K562 (cell line): ENCODE results near the gene GPSM3. TPM values are rescaled to one million over a fixed set of nuclear protein-coding genes. Genes with fewer than 3 reads are reported as not detected.

ENCODE experiments used
- HDAC8 ChIP-seq: fragments of 450-650 bp; IDR thresholded peaks from 2 replicates; pipeline ENCODE4 v1.6.1; 2016; ENCODE audit warnings: mild to moderate bottlenecking, missing genetic modification characterization, moderate library complexity, missing compliant biosample characterization
- NONO ChIP-seq, 2 experiments: fragments of 200-400 bp in 1 of 2; fragments of 450-650 bp in 1 of 2; formaldehyde crosslinking in 1 of 2; IDR thresholded peaks; 2 replicates each; pipeline ENCODE4 v1.6.1; 2017; ENCODE audit warnings: low read depth in 2 of 2, mild to moderate bottlenecking in 2 of 2, moderate library complexity in 2 of 2, low read length in 1 of 2
- PML ChIP-seq: IDR thresholded peaks from 2 replicates; pipeline ENCODE4 v1.6.1; 2012; ENCODE audit warnings: low read length, inconsistent platforms
- RBM39 ChIP-seq: fragments of 200-400 bp; formaldehyde crosslinking; optimal IDR thresholded peaks from 2 replicates; pipeline ENCODE3; 2018; ENCODE audit warnings: low read depth, low read length
- REST ChIP-seq, 2 experiments: fragments of 450-650 bp; formaldehyde crosslinking in 1 of 2; IDR thresholded peaks; 2 replicates each; pipeline versions ENCODE4 v1.4.0 to v1.6.1; 2014 to 2020; ENCODE audit warnings: mild to moderate bottlenecking in 2 of 2, borderline replicate concordance in 1 of 2, low read depth in 1 of 2
- polyA plus RNA-seq, 8 experiments: library from polyadenylated mRNA; depleted of rRNA in 4 of 8; stranded (reverse) in 5 of 8; unstranded in 3 of 8; fragments of >200 nt; fragmentation: Nextera tagmentation in 2 of 8; fragmentation: Illumina TruSeq in 1 of 8; extraction: Ambion mirVana in 2 of 8; extraction: Trizol in 1 of 8; gene quantifications; 2 replicates each; pipeline versions ENCODE4 v1.2.1 to v1.2.3, GENCODE V29; 2011 to 2014; ENCODE audit warnings: inconsistent platforms in 1 of 8, missing spikeins in 1 of 8
- total RNA-seq, 7 experiments: library from RNA; depleted of rRNA in 6 of 7; stranded (reverse); fragments of >200 nt in 6 of 7; fragmentation: Illumina TruSeq in 2 of 7; extraction: Trizol in 2 of 7; gene quantifications; 2 replicates each; pipeline versions ENCODE4 v1.2.1 to v1.2.3, GENCODE V29; 2011 to 2021; ENCODE audit warnings: low replicate concordance in 1 of 7
- TF ChIP-seq, protein P1 (sequence below): fragments of 200-800 bp; sonication (Bioruptor generic); IDR thresholded peaks from 2 replicates; pipeline ENCODE4 v1.6.1; 2017; ENCODE audit warnings: missing genetic modification characterization, missing compliant biosample characterization

Gene GPSM3
- total and polyA plus RNA-seq, 9 of the 15 experiments (the other 6 are each of a cell fraction or from before 2014, with no cell fraction given): 5.3 to 42.6 (median 24.4) TPM

DNA sequence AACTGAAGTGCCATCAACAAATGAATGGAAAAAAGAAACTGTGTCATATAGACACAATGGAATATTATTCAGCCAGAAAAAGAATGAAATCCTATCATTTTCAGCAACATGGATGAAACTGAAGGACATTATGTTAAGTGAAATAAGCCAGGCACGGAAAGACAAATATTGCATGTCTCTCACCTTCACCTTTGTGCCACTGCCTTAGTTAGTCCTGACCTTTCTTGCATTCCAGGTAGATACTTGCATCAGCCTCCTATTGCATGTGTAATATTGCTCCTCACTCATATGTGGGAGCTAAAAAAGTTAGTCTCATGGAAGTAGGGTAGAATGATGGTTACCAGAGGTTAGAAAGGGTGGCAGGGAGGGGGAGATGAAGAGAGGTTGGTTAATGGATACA, 16.6 kb upstream of the GPSM3 start (continued):
- no peak for TF ChIP-seq NONO (IDR thresholded peaks at IDR 0.05; ENCODE audit: low read depth in 2 of 2, low read length in 1 of 2)
- no peak for TF ChIP-seq HDAC8 (tag)
- TF ChIP-seq PML: no peak
- TF ChIP-seq, protein P1, sequence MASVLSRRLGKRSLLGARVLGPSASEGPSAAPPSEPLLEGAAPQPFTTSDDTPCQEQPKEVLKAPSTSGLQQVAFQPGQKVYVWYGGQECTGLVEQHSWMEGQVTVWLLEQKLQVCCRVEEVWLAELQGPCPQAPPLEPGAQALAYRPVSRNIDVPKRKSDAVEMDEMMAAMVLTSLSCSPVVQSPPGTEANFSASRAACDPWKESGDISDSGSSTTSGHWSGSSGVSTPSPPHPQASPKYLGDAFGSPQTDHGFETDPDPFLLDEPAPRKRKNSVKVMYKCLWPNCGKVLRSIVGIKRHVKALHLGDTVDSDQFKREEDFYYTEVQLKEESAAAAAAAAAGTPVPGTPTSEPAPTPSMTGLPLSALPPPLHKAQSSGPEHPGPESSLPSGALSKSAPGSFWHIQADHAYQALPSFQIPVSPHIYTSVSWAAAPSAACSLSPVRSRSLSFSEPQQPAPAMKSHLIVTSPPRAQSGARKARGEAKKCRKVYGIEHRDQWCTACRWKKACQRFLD (CRISPR knock-in tag): no peak
- no peak for TF ChIP-seq REST (IDR thresholded peaks at IDR 0.05; ENCODE audit: borderline replicate concordance)
- TF ChIP-seq REST (CRISPR knock-in tag; IDR thresholded peaks at IDR 0.05; ENCODE audit: low read depth): no peak
- no peak for TF ChIP-seq RBM39
